ENCODE measurements around the gene VPS41.

GRCh38 chr7:38723327-38723726 lies 185.7 kb downstream of the VPS41 start:
- no peak for TF ChIP-seq CTCF (IDR thresholded peaks at IDR 0.05; ENCODE audit: low read length)
- no peak for TF ChIP-seq EZH2 (optimal IDR thresholded peaks at IDR 0.05; ENCODE audit: low read depth, low read length)
- no peak for TF ChIP-seq EZH2phosphoT487 (IDR thresholded peaks at IDR 0.05; ENCODE audit: low read length)

Measured in MM.1S (cell line).